ENCODE results near the gene CERS3. TPM values are rescaled to one million over a fixed set of nuclear protein-coding genes. Genes with fewer than 3 reads are reported as not detected.
A peak's percentile ranks its signal among the peaks of the same experiment; 100 is the strongest.

The CERS3 gene
- total and polyA plus RNA-seq, 2 donors (not counting 1 experiment from before 2014, with no cell fraction given) = 0.12 to 0.34 TPM

GRCh38 chr15:100355342-100355741, 173.4 kb downstream of the CERS3 start:
- Histone ChIP-seq H3K79me2 (ENCODE audit: control insufficient read depth, insufficient read depth, low read length) (no peaks in the 10 kb centered on the region), H3K36me3 (replicated peaks in 1 of 2; ENCODE audit: control extremely low read depth in 1 of 2, control insufficient read depth in 1 of 2, extremely low read depth in 1 of 2, insufficient read depth in 2 of 2, low read length in 1 of 2) (no peaks in the 10 kb centered on the region), H2AFZ (ENCODE audit: insufficient read depth, low read depth, low read length, poor library complexity, severe bottlenecking) (no peak overlapping the region), H3K27ac (ENCODE audit: low read length in 2 of 2) (no peak overlapping the region), H3K4me1 (ENCODE audit: control insufficient read depth in 2 of 2, insufficient read depth in 2 of 2, low read length in 2 of 2) (peaks cover 0 to 2% of the 10 kb centered on the region in 2 donors), H4K20me1 (ENCODE audit: control insufficient read depth, insufficient read depth, low read length, poor library complexity, severe bottlenecking) (no peaks in the 10 kb centered on the region), H3K27me3 (replicated peaks in 1 of 4; ENCODE audit: control extremely low read depth in 1 of 4, control insufficient read depth in 3 of 4, insufficient read depth in 4 of 4, low read length in 3 of 4) (peaks cover 0 to 20% (median 13%) of the 10 kb centered on the region in 4 experiments), H3K4me3 (ENCODE audit: control extremely low read depth in 1 of 5, extremely low read depth in 1 of 5, insufficient read depth in 1 of 5, low read depth in 2 of 5, low read length in 4 of 5) (no peak overlapping the region), H3K4me2 (replicated peaks; ENCODE audit: low read depth, low read length, poor library complexity, severe bottlenecking) (no peak overlapping the region), H3K9me3 (ENCODE audit: control extremely low read depth in 1 of 3, control insufficient read depth in 2 of 3, insufficient read depth in 1 of 3, low read length in 2 of 3) (peaks cover 0 to 2% (median 2%) of the 10 kb centered on the region in 3 donors), H3K9ac (ENCODE audit: low read length) (no peak overlapping the region)
- DNase-seq = no peak
- WGBS (ENCODE audit: insufficient coverage) = 85% methylated on average over 2 of the region's 2 CpGs
- ChIA-PET CTCF (no interaction called here), POLR2A (no interaction called here)
- no peak overlapping the region for H3K27ac Mint-ChIP-seq
- peaks cover 48% of the 10 kb centered on the region for H3K27me3 Mint-ChIP-seq
- intact Hi-C loops (cut with micrococcal nuclease) = no loop called here
- no peak for ATAC-seq (ENCODE audit: low read depth)
- TF ChIP-seq CTCF (IDR thresholded peaks at IDR 0.05) (no peak), EZH2 (IDR thresholded peaks at IDR 0.05; ENCODE audit: borderline replicate concordance, insufficient read depth, low read depth, low read length, poor library complexity, severe bottlenecking) (no peak)
- H3K4me1 Mint-ChIP-seq = peaks cover 3% of the 10 kb centered on the region
- H3K4me3 Mint-ChIP-seq = no peak overlapping the region
- H3K9me3 Mint-ChIP-seq (ENCODE audit: insufficient read depth) = no peaks in the 10 kb centered on the region

GRCh38 chr15:100353449-100353848, 175.3 kb downstream of the CERS3 start:
- H3K36me3 ChIP-seq (replicated peaks in 1 of 2; ENCODE audit: control extremely low read depth in 1 of 2, control insufficient read depth in 1 of 2, extremely low read depth in 1 of 2, insufficient read depth in 2 of 2, low read length in 1 of 2) = no peaks in the 10 kb centered on the region
- H3K4me3 Mint-ChIP-seq = no peak overlapping the region
- no peak overlapping the region for H3K4me2 ChIP-seq (replicated peaks; ENCODE audit: low read depth, low read length, poor library complexity, severe bottlenecking)
- peaks cover 0 to 8% of the 10 kb centered on the region in 2 donors for H3K4me1 ChIP-seq (ENCODE audit: control insufficient read depth in 2 of 2, insufficient read depth in 2 of 2, low read length in 2 of 2)
- ATAC-seq (ENCODE audit: low read depth) (no peak), DNase-seq (peak; percentile 27)
- H2AFZ ChIP-seq (ENCODE audit: insufficient read depth, low read depth, low read length, poor library complexity, severe bottlenecking) = no peak overlapping the region
- H3K9me3 Mint-ChIP-seq (ENCODE audit: insufficient read depth) = no peaks in the 10 kb centered on the region
- no peaks in the 10 kb centered on the region for H3K79me2 ChIP-seq (ENCODE audit: control insufficient read depth, insufficient read depth, low read length)
- no peaks in the 10 kb centered on the region for H4K20me1 ChIP-seq (ENCODE audit: control insufficient read depth, insufficient read depth, low read length, poor library complexity, severe bottlenecking)
- peaks cover 0 to 12% (median 2%) of the 10 kb centered on the region in 3 donors for H3K9me3 ChIP-seq (ENCODE audit: control extremely low read depth in 1 of 3, control insufficient read depth in 2 of 3, insufficient read depth in 1 of 3, low read length in 2 of 3)
- H3K4me3 ChIP-seq (ENCODE audit: control extremely low read depth in 1 of 5, extremely low read depth in 1 of 5, insufficient read depth in 1 of 5, low read depth in 2 of 5, low read length in 4 of 5) = no peak overlapping the region
- WGBS (ENCODE audit: insufficient coverage) = 20% methylated on average over 1 of the region's 3 CpGs
- peaks cover 7% of the 10 kb centered on the region for H3K4me1 Mint-ChIP-seq
- peaks cover 39% of the 10 kb centered on the region for H3K27me3 Mint-ChIP-seq
- H3K27ac Mint-ChIP-seq = no peak overlapping the region
- no peak overlapping the region for H3K9ac ChIP-seq (ENCODE audit: low read length)
- TF ChIP-seq EZH2 (IDR thresholded peaks at IDR 0.05; ENCODE audit: borderline replicate concordance, insufficient read depth, low read depth, low read length, poor library complexity, severe bottlenecking) (no peak), CTCF (IDR thresholded peaks at IDR 0.05) (no peak)
- H3K27me3 ChIP-seq (replicated peaks in 1 of 4; ENCODE audit: control extremely low read depth in 1 of 4, control insufficient read depth in 3 of 4, insufficient read depth in 4 of 4, low read length in 3 of 4) = peaks cover 0 to 32% (median 13%) of the 10 kb centered on the region in 4 experiments
- intact Hi-C loops (cut with micrococcal nuclease) = no loop called here
- H3K27ac ChIP-seq (ENCODE audit: low read length in 2 of 2) = no peak overlapping the region
- POLR2A ChIA-PET = no interaction called here
- CTCF ChIA-PET = no interaction called here
